Measurements from ENCODE around the gene ADRB1.

Gene ADRB1

DNA sequence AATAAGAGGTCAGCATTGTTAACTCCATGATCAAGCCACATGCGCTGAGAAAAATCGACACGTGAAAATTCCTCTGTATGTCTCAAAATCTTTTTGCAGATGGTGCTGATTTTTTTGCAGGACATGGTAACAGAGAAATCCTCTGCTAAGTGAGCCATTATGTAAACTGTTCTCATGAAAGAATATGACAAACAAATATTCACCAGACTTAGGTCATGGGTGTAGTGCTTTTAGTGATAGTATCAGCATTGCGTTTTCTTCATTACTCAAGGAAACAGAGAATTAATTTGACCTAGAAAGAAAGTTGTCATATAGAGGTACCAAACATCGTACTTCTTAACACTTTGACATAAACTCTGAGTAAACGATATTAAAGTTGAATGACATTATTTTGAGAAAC is 34.7 kb downstream of the ADRB1 start:
- Histone ChIP-seq H3K9ac (ENCODE audit: low read depth, low read length) (no peak overlapping the region), H3K4me3 (ENCODE audit: low read length) (no peak overlapping the region), H3K36me3 (ENCODE audit: insufficient read depth, low read length) (no peaks in the 10 kb centered on the region), H3K4me1 (ENCODE audit: control insufficient read depth, insufficient read depth, low read length) (no peaks in the 10 kb centered on the region), H3K27me3 (ENCODE audit: control insufficient read depth, insufficient read depth, low read length) (peaks cover 5% of the 10 kb centered on the region), H3K4me2 (ENCODE audit: low read length) (no peak overlapping the region), H3K9me3 (replicated peaks; ENCODE audit: low read length) (no peaks in the 10 kb centered on the region)

GRCh38 chr10:114079421-114079820 is 35.8 kb downstream of the ADRB1 start:
- H3K9me3 ChIP-seq (replicated peaks; ENCODE audit: low read length): no peaks in the 10 kb centered on the region
- no peaks in the 10 kb centered on the region for H3K36me3 ChIP-seq (ENCODE audit: insufficient read depth, low read length)
- H3K9ac ChIP-seq (ENCODE audit: low read depth, low read length): no peak overlapping the region
- H3K4me1 ChIP-seq (ENCODE audit: control insufficient read depth, insufficient read depth, low read length): no peaks in the 10 kb centered on the region
- no peak overlapping the region for H3K4me2 ChIP-seq (ENCODE audit: low read length)
- peaks cover 5% of the 10 kb centered on the region for H3K27me3 ChIP-seq (ENCODE audit: control insufficient read depth, insufficient read depth, low read length)
- no peak overlapping the region for H3K4me3 ChIP-seq (ENCODE audit: low read length)

DNA sequence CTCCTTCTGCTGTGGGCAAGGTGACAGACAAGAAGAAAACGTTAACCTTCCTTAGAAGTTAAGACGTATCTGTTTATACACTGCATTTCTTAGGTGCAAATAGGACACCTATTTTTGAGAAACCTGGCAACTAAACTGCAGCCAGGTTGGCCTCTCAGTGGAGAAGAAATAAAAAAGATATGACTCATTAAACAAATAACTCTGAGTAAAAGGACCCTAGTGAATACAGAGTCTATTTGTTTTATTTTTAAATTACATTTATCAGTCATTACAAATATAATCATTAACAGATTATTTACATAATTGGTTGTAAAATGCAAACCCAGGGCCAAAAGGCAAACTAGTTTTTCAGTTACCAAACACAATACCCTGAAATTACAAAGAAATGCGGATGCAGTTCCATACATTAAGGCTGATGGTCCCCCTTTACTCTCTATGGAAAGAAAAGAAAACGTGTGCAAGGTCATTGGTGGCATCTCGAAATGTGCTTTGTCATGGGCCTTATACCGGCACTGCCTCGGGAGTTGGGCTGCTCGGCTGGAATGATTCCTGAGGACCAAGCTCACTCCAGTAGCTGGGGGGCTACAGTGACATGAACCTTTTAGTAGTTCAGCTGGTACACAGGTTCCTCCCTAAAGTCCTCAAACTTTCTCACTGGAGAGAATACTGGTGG is 38.4 kb downstream of the ADRB1 start:
- no peaks in the 10 kb centered on the region for H3K4me1 ChIP-seq (ENCODE audit: control insufficient read depth, insufficient read depth, low read length)
- H3K9ac ChIP-seq (ENCODE audit: low read depth, low read length): no peak overlapping the region
- H3K4me3 ChIP-seq (ENCODE audit: low read length): no peak overlapping the region
- H3K4me2 ChIP-seq (ENCODE audit: low read length): no peak overlapping the region
- peaks cover 5% of the 10 kb centered on the region for H3K27me3 ChIP-seq (ENCODE audit: control insufficient read depth, insufficient read depth, low read length)
- H3K9me3 ChIP-seq (replicated peaks; ENCODE audit: low read length): no peaks in the 10 kb centered on the region
- H3K36me3 ChIP-seq (ENCODE audit: insufficient read depth, low read length): no peaks in the 10 kb centered on the region

GRCh38 chr10:114083040-114083439 is 39.4 kb downstream of the ADRB1 start:
- no peak overlapping the region for H3K9ac ChIP-seq (ENCODE audit: low read depth, low read length)
- peaks cover 5% of the 10 kb centered on the region for H3K27me3 ChIP-seq (ENCODE audit: control insufficient read depth, insufficient read depth, low read length)
- no peaks in the 10 kb centered on the region for H3K4me1 ChIP-seq (ENCODE audit: control insufficient read depth, insufficient read depth, low read length)
- no peak overlapping the region for H3K4me3 ChIP-seq (ENCODE audit: low read length)
- no peak overlapping the region for H3K4me2 ChIP-seq (ENCODE audit: low read length)
- H3K36me3 ChIP-seq (ENCODE audit: insufficient read depth, low read length): no peaks in the 10 kb centered on the region
- no peaks in the 10 kb centered on the region for H3K9me3 ChIP-seq (replicated peaks; ENCODE audit: low read length)

GRCh38 chr10:114084215-114084614 is 40.5 kb downstream of the ADRB1 start:
- Histone ChIP-seq H3K4me1 (ENCODE audit: control insufficient read depth, insufficient read depth, low read length) (no peaks in the 10 kb centered on the region), H3K36me3 (ENCODE audit: insufficient read depth, low read length) (no peaks in the 10 kb centered on the region), H3K9me3 (replicated peaks; ENCODE audit: low read length) (no peaks in the 10 kb centered on the region), H3K27me3 (ENCODE audit: control insufficient read depth, insufficient read depth, low read length) (peaks cover 5% of the 10 kb centered on the region), H3K9ac (ENCODE audit: low read depth, low read length) (no peak overlapping the region), H3K4me2 (ENCODE audit: low read length) (no peak overlapping the region), H3K4me3 (ENCODE audit: low read length) (no peak overlapping the region)

DNA sequence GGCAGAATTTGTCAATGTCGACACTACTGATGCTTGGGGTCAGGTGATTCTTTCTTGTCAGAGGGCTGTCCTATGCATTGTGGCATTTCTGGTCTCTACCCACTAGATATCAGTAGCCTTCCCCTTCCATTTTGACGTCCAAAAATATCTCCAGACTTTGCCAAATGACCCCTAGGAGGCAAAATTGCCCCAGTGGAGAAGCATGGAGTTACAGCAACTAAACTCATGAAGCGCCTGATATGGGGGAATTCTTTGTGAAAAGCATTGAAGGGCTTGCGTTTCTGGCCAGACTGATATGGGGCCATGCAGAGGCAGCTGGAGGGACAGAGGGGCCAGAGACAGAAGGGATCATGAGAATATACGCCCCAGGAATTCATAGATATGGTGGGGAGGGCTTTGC is 43.6 kb downstream of the ADRB1 start:
- no peaks in the 10 kb centered on the region for H3K9me3 ChIP-seq (replicated peaks; ENCODE audit: low read length)
- no peak overlapping the region for H3K4me2 ChIP-seq (ENCODE audit: low read length)
- no peaks in the 10 kb centered on the region for H3K36me3 ChIP-seq (ENCODE audit: insufficient read depth, low read length)
- H3K27me3 ChIP-seq (ENCODE audit: control insufficient read depth, insufficient read depth, low read length): no peaks in the 10 kb centered on the region
- H3K4me1 ChIP-seq (ENCODE audit: control insufficient read depth, insufficient read depth, low read length): no peaks in the 10 kb centered on the region
- no peak overlapping the region for H3K4me3 ChIP-seq (ENCODE audit: low read length)
- no peak overlapping the region for H3K9ac ChIP-seq (ENCODE audit: low read depth, low read length)

DNA sequence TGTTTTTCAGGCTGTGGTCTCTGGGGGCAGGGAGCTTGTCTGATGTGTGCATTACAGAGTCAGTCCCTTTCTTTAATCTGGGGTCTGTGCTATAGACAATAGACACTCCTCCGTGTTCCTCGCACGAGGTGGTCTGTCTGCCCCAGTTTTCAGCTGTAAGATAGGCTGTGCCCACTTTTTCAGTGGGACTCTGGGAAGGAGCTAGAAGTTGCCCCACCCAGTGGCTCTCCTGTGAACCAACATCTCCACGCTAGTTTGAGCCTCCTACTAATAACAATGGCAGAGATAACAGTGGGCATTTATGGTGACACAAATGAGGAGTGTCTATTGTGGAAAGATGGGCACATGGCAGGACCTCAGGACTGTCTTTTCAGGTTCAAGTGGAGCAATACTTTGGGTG is 44.0 kb downstream of the ADRB1 start:
- H3K4me1 ChIP-seq (ENCODE audit: control insufficient read depth, insufficient read depth, low read length): no peaks in the 10 kb centered on the region
- no peak overlapping the region for H3K9ac ChIP-seq (ENCODE audit: low read depth, low read length)
- no peaks in the 10 kb centered on the region for H3K27me3 ChIP-seq (ENCODE audit: control insufficient read depth, insufficient read depth, low read length)
- no peaks in the 10 kb centered on the region for H3K9me3 ChIP-seq (replicated peaks; ENCODE audit: low read length)
- H3K4me3 ChIP-seq (ENCODE audit: low read length): no peak overlapping the region
- no peaks in the 10 kb centered on the region for H3K36me3 ChIP-seq (ENCODE audit: insufficient read depth, low read length)
- no peak overlapping the region for H3K4me2 ChIP-seq (ENCODE audit: low read length)

- Histone ChIP-seq H3K4me1 (ENCODE audit: control insufficient read depth, insufficient read depth, low read length) (no peaks in the 10 kb centered on the region), H3K9ac (ENCODE audit: low read depth, low read length) (no peak overlapping the region), H3K9me3 (replicated peaks; ENCODE audit: low read length) (no peaks in the 10 kb centered on the region), H3K4me2 (ENCODE audit: low read length) (no peak overlapping the region), H3K36me3 (ENCODE audit: insufficient read depth, low read length) (no peaks in the 10 kb centered on the region), H3K27me3 (ENCODE audit: control insufficient read depth, insufficient read depth, low read length) (peaks cover 26% of the 10 kb centered on the region), H3K4me3 (ENCODE audit: low read length) (no peak overlapping the region)
Observed at GRCh38 chr10:114094795-114095194, 51.1 kb downstream of the ADRB1 start.

GRCh38 chr10:114095559-114096337 is 52.1 kb downstream of the ADRB1 start:
- no peak overlapping the region for H3K4me2 ChIP-seq (ENCODE audit: low read length)
- H3K27me3 ChIP-seq (ENCODE audit: control insufficient read depth, insufficient read depth, low read length): peaks cover 32% of the 10 kb centered on the region
- no peaks in the 10 kb centered on the region for H3K9me3 ChIP-seq (replicated peaks; ENCODE audit: low read length)
- H3K36me3 ChIP-seq (ENCODE audit: insufficient read depth, low read length): no peaks in the 10 kb centered on the region
- peaks cover under 1% of the 10 kb centered on the region for H3K4me1 ChIP-seq (ENCODE audit: control insufficient read depth, insufficient read depth, low read length)
- no peak overlapping the region for H3K9ac ChIP-seq (ENCODE audit: low read depth, low read length)
- H3K4me3 ChIP-seq (ENCODE audit: low read length): no peak overlapping the region
